ENCODE measurements around the gene UBXN4.

DNA sequence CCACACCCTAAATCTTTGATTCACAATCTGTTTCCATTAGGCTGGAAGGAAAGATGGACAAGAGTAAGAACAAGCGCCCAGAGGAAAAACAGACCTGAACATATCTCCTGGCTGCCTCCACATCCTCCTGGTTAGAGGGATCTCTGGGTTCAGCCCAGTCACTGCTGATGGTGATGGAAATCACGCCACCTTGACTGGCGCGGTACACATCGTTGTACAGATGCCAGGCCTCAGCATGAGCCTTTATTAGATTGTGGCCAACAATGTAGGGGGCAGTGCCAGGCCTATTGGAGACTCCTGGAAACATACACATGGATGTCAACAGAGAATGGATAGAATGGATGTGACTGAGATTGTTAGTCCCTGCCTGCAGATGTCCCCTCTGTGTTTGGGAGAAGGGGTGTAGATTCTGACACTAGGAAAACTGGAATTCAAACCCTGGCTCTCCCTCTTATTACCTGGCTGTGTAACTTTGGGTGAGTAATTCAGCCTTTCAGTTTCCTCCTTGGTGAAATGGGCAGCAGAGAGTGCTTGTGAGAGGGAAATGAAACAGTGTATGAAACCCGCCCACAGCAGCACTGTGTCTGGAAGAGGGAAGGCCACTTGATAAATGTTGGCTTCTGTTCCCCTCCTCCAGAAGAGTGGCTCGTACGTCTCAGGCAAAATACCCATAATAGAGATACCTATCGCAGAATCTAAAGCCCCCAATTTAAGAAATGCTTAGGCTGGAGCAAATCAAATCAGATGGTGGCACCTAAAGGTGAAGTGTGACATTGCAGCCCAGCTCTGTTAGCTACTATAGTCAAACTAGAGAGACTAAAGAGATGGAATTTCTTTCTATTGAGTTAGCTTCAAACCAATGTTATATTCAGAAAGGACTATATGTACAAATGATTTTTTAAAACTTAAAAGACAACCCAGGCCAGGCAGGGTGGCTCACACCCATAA lies 59.1 kb downstream of the UBXN4 start:
- TF ChIP-seq, protein P1, sequence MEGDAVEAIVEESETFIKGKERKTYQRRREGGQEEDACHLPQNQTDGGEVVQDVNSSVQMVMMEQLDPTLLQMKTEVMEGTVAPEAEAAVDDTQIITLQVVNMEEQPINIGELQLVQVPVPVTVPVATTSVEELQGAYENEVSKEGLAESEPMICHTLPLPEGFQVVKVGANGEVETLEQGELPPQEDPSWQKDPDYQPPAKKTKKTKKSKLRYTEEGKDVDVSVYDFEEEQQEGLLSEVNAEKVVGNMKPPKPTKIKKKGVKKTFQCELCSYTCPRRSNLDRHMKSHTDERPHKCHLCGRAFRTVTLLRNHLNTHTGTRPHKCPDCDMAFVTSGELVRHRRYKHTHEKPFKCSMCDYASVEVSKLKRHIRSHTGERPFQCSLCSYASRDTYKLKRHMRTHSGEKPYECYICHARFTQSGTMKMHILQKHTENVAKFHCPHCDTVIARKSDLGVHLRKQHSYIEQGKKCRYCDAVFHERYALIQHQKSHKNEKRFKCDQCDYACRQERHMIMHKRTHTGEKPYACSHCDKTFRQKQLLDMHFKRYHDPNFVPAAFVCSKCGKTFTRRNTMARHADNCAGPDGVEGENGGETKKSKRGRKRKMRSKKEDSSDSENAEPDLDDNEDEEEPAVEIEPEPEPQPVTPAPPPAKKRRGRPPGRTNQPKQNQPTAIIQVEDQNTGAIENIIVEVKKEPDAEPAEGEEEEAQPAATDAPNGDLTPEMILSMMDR (conservative IDR thresholded peaks at IDR 0.05), result no peak; the same call in 1 of the 2 replicates
- TF ChIP-seq ZFX (IDR thresholded peaks at IDR 0.05), result no peak

All from C4-2B (cell line).